Adrenal gland (tissue), 12 donors: ENCODE results near the gene ICAM1. TPM values are rescaled to one million over a fixed set of nuclear protein-coding genes. Genes with fewer than 3 reads are reported as not detected.
A peak's percentile ranks its signal among the peaks of the same experiment; 100 is the strongest.
"Not testable (repeated sequence)": the region's sequence is repeated elsewhere in the genome, so short reads cannot be mapped to it uniquely, and the experiment has no call there.

ENCODE experiments used
- DNase-seq, 7 donors: peaks; one replicate each; pipeline ENCODE4 v3.0.0-alpha.2; 2019 to 2020
- H3K27ac ChIP-seq, 5 donors: fragments of 200-600 bp; sonication (generic) in 4 of 5; 1 replicate in 3 of 5; 2 replicates in 2 of 5; pipeline versions ENCODE4 v1.5.1 to v1.8.0; 2016 to 2020; ENCODE audit warnings: mild to moderate bottlenecking in 1 of 5
- H3K27me3 ChIP-seq: fragments of 200-600 bp; 2 replicates; pipeline ENCODE4 v1.8.0; 2021
- H3K36me3 ChIP-seq, 2 donors: fragments of 200-600 bp; replicated peaks in 1 of 2; 1 replicate in 1 of 2; 2 replicates in 1 of 2; pipeline versions ENCODE4 v1.5.1 to v1.8.0; 2018 to 2022
- H3K4me1 ChIP-seq, 2 donors: fragments of 200-600 bp; replicated peaks in 1 of 2; 1 replicate in 1 of 2; 2 replicates in 1 of 2; pipeline versions ENCODE4 v1.5.1 to v1.8.0; 2018 to 2021
- H3K4me3 ChIP-seq, 4 donors: fragments of 200-600 bp; sonication (generic) in 3 of 4; one replicate each; pipeline ENCODE4 v1.5.1; 2016 to 2018
- H3K9me3 ChIP-seq, 3 donors: fragments of 200-600 bp; sonication (generic) in 1 of 3; replicated peaks in 1 of 3; 1 replicate in 2 of 3; 2 replicates in 1 of 3; pipeline versions ENCODE4 v1.5.1 to v1.8.0; 2016 to 2021
- POLR2A ChIP-seq, 2 donors: fragments of 450-650 bp; IDR thresholded peaks; one replicate each; pipeline ENCODE4 v1.6.1; 2017; ENCODE audit warnings: antibody characterized with exemption in 2 of 2, mild to moderate bottlenecking in 2 of 2, moderate library complexity in 1 of 2
- WGBS, 4 donors: extraction: QIAGEN DNeasy Blood & Tissue Kit in 2 of 4; methylation state at CpG; one replicate each; pipeline versions ENCODE4 v1.1.5 to v1.1.7; 2013 to 2017; 5-methylcytosine and 5-hydroxymethylcytosine counted together
- intact Hi-C, 2 donors: fragments of 100-400 bp; cut with DNase I; formaldehyde crosslinking; loops; one replicate each; pipeline versions ENCODE4 v1.14.1 to v1.15.0; 2022 to 2023
- polyA plus RNA-seq, 3 donors: library from polyadenylated mRNA; stranded (reverse); fragments of 200-250 nt in 2 of 3; fragments of 350-450 nt in 1 of 3; fragmentation: Illumina TruSeq in 1 of 3; extraction: RNeasy Lipid Tissue Mini Kit (QIAGEN cat#74804) in 1 of 3; gene quantifications; one replicate each; pipeline ENCODE4 v1.2.3, GENCODE V29; 2013 to 2014
- total RNA-seq, 9 donors: library from RNA; depleted of rRNA in 4 of 9; stranded (reverse); fragments of >200 nt in 4 of 9; fragments of 120-200 nt in 1 of 9; fragmentation: NEBNext Ultra II Directional in 1 of 9; extraction: Animal tissue kit (Norgen Biotek cat#: 25700) in 1 of 9; gene quantifications; one replicate each; pipeline versions ENCODE4 v1.1.0 to v1.2.4, GENCODE V29; 2013 to 2023
- TF ChIP-seq, protein P1 (sequence below), 6 experiments: fragments of 450-650 bp in 4 of 6; fragments of 200-600 bp in 2 of 6; sonication (generic) in 1 of 6; IDR thresholded peaks; 1 replicate in 5 of 6; 2 replicates in 1 of 6; pipeline versions ENCODE4 v1.5.1 to v1.8.0; 2016 to 2021; ENCODE audit warnings: antibody characterized with exemption in 6 of 6, mild to moderate bottlenecking in 2 of 6, moderate library complexity in 1 of 6
- donor health status: healthy with polysubstance abuse.
- donor health status: Bipolar disorder and iron deficiency.
- donor health status: DM: yes; HTN: yes; CAD: no.
- donor health status: DM: no; HTN: no; CAD: no.
- donor health status: DM: no; HTN: no; CAD: no.
- donor health status: DM: yes; HTN: yes; CAD: no.

The ICAM1 gene
- total and polyA plus RNA-seq, 12 donors: 2.2 to 90.4 (median 27.4) TPM

DNA sequence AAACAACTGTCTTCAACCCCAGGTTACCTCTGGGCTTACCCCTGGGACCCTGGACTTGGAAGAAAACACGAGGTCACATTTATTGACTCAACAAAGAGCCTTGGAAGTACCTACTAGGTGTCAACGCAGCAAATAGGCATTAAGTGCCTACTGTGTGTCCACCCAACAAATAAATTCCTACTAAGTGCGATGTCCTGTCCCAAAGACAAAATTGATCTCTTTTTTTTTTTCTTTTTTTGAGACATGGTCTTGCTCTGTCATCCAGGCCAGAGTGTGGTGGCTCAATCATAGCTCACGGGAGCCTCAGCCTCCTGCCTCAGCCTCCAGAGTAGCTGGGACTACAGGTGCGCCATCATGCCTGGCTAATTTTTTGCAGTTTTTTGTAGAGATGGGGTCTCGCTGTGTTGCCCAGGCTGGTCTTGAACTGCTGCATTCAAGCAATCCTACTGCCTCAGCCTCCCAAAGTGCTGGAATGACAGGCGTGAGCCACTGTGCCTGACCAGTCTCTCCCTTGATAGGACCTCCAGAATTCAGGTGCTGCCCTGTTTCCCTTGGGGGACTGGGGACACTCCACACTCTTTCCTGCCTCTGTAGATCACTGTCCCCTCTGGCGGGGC is 39.2 kb upstream of the ICAM1 start:
- H3K27me3 ChIP-seq: no peaks in the 10 kb centered on the region
- no peaks in the 10 kb centered on the region for H3K36me3 ChIP-seq
- peak overlapping the region in 3 of 5 donors; percentile 85 to 88 (median 86) for H3K27ac ChIP-seq
- DNase-seq: no peak
- no peaks in the 10 kb centered on the region for H3K9me3 ChIP-seq
- intact Hi-C loops: loop anchor here in 1 of 2 donors (5.0 kb wide), 1 partner anchor 39 kb away; the partner anchor contains the start of gene DNMT1
- peak overlapping the region in 2 of 4 donors; percentile 70 to 75 for H3K4me3 ChIP-seq
- WGBS, 4 donors: 70 to 80% (median 74%) methylated on average over 7 to 8 of the region's 8 CpGs
- no peak for TF ChIP-seq POLR2A (IDR thresholded peaks at IDR 0.05)
- TF ChIP-seq, protein P1, sequence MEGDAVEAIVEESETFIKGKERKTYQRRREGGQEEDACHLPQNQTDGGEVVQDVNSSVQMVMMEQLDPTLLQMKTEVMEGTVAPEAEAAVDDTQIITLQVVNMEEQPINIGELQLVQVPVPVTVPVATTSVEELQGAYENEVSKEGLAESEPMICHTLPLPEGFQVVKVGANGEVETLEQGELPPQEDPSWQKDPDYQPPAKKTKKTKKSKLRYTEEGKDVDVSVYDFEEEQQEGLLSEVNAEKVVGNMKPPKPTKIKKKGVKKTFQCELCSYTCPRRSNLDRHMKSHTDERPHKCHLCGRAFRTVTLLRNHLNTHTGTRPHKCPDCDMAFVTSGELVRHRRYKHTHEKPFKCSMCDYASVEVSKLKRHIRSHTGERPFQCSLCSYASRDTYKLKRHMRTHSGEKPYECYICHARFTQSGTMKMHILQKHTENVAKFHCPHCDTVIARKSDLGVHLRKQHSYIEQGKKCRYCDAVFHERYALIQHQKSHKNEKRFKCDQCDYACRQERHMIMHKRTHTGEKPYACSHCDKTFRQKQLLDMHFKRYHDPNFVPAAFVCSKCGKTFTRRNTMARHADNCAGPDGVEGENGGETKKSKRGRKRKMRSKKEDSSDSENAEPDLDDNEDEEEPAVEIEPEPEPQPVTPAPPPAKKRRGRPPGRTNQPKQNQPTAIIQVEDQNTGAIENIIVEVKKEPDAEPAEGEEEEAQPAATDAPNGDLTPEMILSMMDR (IDR thresholded peaks at IDR 0.05): no peak
- peaks cover 7 to 32% of the 10 kb centered on the region in 2 donors for H3K4me1 ChIP-seq

DNA sequence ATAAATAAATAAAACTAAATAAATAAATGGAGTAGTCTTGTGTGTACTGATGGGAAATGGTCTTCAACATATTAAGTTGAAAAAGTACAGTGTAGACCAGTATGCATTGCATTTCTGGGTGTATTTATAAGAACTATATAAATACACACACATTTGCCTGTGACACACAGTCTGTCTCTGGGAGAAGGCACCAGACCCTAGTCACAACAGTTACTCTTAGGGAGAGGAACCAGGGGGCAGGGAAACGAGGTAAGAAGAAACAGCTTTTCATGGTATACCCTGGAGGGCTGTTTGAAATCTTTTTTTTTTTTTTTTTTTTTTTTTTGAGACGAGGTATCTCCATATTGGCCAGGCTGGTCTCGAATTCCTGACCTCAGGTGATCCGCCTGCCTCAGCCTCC is 37.0 kb upstream of the ICAM1 start:
- Histone ChIP-seq H3K4me1 (peaks cover 7 to 27% of the 10 kb centered on the region in 2 donors), H3K9me3 (no peaks in the 10 kb centered on the region), H3K36me3 (no peaks in the 10 kb centered on the region), H3K4me3 (no peak overlapping the region), H3K27me3 (no peaks in the 10 kb centered on the region), H3K27ac (no peak overlapping the region)
- DNase-seq: no peak
- intact Hi-C loops: loop anchor here in 1 of 2 donors (5.0 kb wide), 1 partner anchor 42 kb away; the partner anchor contains the start of gene DNMT1
- WGBS, 4 donors: 71 to 78% (median 73%) methylated on average over 3 to 4 of the region's 4 CpGs
- no peak for TF ChIP-seq POLR2A (IDR thresholded peaks at IDR 0.05)
- TF ChIP-seq, protein P1 (IDR thresholded peaks at IDR 0.05): no peak

- peak overlapping the region in 1 of 5 donors; percentile 80 for H3K27ac ChIP-seq
- H3K9me3 ChIP-seq: no peaks in the 10 kb centered on the region
- peaks cover 4 to 20% of the 10 kb centered on the region in 2 donors for H3K4me1 ChIP-seq
- TF ChIP-seq, protein P1 (IDR thresholded peaks at IDR 0.05): no peak
- no peak for TF ChIP-seq POLR2A (IDR thresholded peaks at IDR 0.05)
- H3K27me3 ChIP-seq: no peaks in the 10 kb centered on the region
- H3K36me3 ChIP-seq: no peaks in the 10 kb centered on the region
- DNase-seq: no peak
- H3K4me3 ChIP-seq: no peak overlapping the region
- WGBS, 4 donors: 76 to 89% (median 85%) methylated on average over 4 of the region's 4 CpGs
- intact Hi-C loops: no loop called here
Observed at GRCh38 chr19:10235003-10235402, 35.9 kb upstream of the ICAM1 start.

- intact Hi-C loops, DNase-seq: not testable (repeated sequence)
Observed at GRCh38 chr19:10235409-10235808, 35.5 kb upstream of the ICAM1 start.

DNA sequence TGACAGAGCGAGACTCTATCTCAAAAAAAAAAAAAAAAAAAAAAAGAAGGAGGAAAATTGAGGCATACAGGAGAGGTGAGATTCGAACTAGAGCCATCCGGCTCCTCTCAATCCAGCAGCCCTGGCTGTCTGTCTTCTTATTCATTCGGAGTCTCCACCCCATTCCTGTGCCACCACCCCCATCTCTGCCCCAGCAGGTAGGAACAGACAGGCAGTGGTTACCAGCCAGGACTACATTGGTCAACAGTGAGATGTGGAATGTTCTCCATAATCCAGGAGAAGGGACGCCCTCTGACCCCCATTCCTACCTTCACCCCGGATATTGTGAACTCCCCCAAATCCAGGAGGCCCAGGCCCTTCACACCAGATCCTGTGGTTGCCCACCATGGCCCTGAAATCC is 33.2 kb upstream of the ICAM1 start:
- H3K36me3 ChIP-seq: no peaks in the 10 kb centered on the region
- no peaks in the 10 kb centered on the region for H3K9me3 ChIP-seq
- intact Hi-C loops: no loop called here
- H3K27me3 ChIP-seq: no peaks in the 10 kb centered on the region
- TF ChIP-seq, protein P1 (IDR thresholded peaks at IDR 0.05): no peak
- WGBS, 4 donors: 83 to 91% (median 85%) methylated on average over 5 to 6 of the region's 6 CpGs
- no peak overlapping the region for H3K4me3 ChIP-seq
- peaks cover 0 to 5% of the 10 kb centered on the region in 2 donors for H3K4me1 ChIP-seq
- DNase-seq: no peak
- H3K27ac ChIP-seq: peak overlapping the region in 2 of 5 donors; percentile 44 to 65

More at GRCh38 chr19:10235409-10235808, 35.5 kb upstream of the ICAM1 start:
- H3K9me3 ChIP-seq, H3K36me3 ChIP-seq, H3K4me3 ChIP-seq, H3K27me3 ChIP-seq: not testable (repeated sequence)
- peak overlapping the region in 4 of 5 donors; percentile 26 to 91 (median 66) for H3K27ac ChIP-seq
- peaks cover 0 to 17% of the 10 kb centered on the region in 2 donors for H3K4me1 ChIP-seq
- 87 to 98% (median 91%) methylated on average over 7 of the region's 7 CpGs for WGBS, 4 donors
